ENCODE measurements around the gene CYP46A1.
A peak's percentile ranks its signal among the peaks of the same experiment; 100 is the strongest.

CYP46A1 gene

GRCh38 chr14:99734406-99735051 lies 50.4 kb downstream of the CYP46A1 start:
- DNase-seq (ENCODE audit: low spot score) = peak; percentile 76
- Histone ChIP-seq H3K4me1 (ENCODE audit: insufficient read depth, poor library complexity, severe bottlenecking) (no peaks in the 10 kb centered on the region), H3K4me3 (ENCODE audit: severe bottlenecking) (no peak overlapping the region), H3K36me3 (ENCODE audit: low read depth) (no peaks in the 10 kb centered on the region), H3K9me3 (ENCODE audit: severe bottlenecking) (no peaks in the 10 kb centered on the region), H3K27me3 (ENCODE audit: insufficient read depth, poor library complexity, severe bottlenecking) (no peaks in the 10 kb centered on the region), H3K27ac (ENCODE audit: poor library complexity, severe bottlenecking) (no peak overlapping the region)
- TF ChIP-seq CTCF (IDR thresholded peaks at IDR 0.05; ENCODE audit: poor library complexity, severe bottlenecking) = no peak
- ATAC-seq (ENCODE audit: low read depth) = no peak

GRCh38 chr14:99735189-99736135 lies 51.4 kb downstream of the CYP46A1 start:
- TF ChIP-seq CTCF (IDR thresholded peaks at IDR 0.05; ENCODE audit: poor library complexity, severe bottlenecking) = no peak
- ATAC-seq (ENCODE audit: low read depth) (no peak), DNase-seq (ENCODE audit: low spot score) (peak; percentile 45)
- Histone ChIP-seq H3K27me3 (ENCODE audit: insufficient read depth, poor library complexity, severe bottlenecking) (no peaks in the 10 kb centered on the region), H3K27ac (ENCODE audit: poor library complexity, severe bottlenecking) (no peak overlapping the region), H3K36me3 (ENCODE audit: low read depth) (no peaks in the 10 kb centered on the region), H3K4me1 (ENCODE audit: insufficient read depth, poor library complexity, severe bottlenecking) (no peaks in the 10 kb centered on the region), H3K4me3 (ENCODE audit: severe bottlenecking) (no peak overlapping the region), H3K9me3 (ENCODE audit: severe bottlenecking) (no peaks in the 10 kb centered on the region)

- ATAC-seq (ENCODE audit: low read depth) = no peak; the same call in 2 of the 3 replicates
- Histone ChIP-seq H3K4me3 (ENCODE audit: severe bottlenecking) (no peak overlapping the region), H3K27me3 (ENCODE audit: insufficient read depth, poor library complexity, severe bottlenecking) (no peaks in the 10 kb centered on the region)
Observed at GRCh38 chr14:99736603-99737371, 52.7 kb downstream of the CYP46A1 start.

GRCh38 chr14:99737451-99737951 lies 53.4 kb downstream of the CYP46A1 start:
- no peaks in the 10 kb centered on the region for H3K36me3 ChIP-seq (ENCODE audit: low read depth)
- H3K4me1 ChIP-seq (ENCODE audit: insufficient read depth, poor library complexity, severe bottlenecking) = no peaks in the 10 kb centered on the region
- no peaks in the 10 kb centered on the region for H3K27me3 ChIP-seq (ENCODE audit: insufficient read depth, poor library complexity, severe bottlenecking)
- H3K9me3 ChIP-seq (ENCODE audit: severe bottlenecking) = no peaks in the 10 kb centered on the region
- no peak for TF ChIP-seq CTCF (IDR thresholded peaks at IDR 0.05; ENCODE audit: poor library complexity, severe bottlenecking)
- ATAC-seq (ENCODE audit: low read depth) = peak; percentile 76
- no peak overlapping the region for H3K27ac ChIP-seq (ENCODE audit: poor library complexity, severe bottlenecking)
- no peak for DNase-seq (ENCODE audit: low spot score)
- peak overlapping the region; percentile 5 for H3K4me3 ChIP-seq (ENCODE audit: severe bottlenecking)

More at GRCh38 chr14:99736603-99737371, 52.7 kb downstream of the CYP46A1 start:
- Histone ChIP-seq H3K9me3 (ENCODE audit: severe bottlenecking) (no peaks in the 10 kb centered on the region), H3K4me1 (ENCODE audit: insufficient read depth, poor library complexity, severe bottlenecking) (no peaks in the 10 kb centered on the region), H3K36me3 (ENCODE audit: low read depth) (no peaks in the 10 kb centered on the region), H3K27ac (ENCODE audit: poor library complexity, severe bottlenecking) (no peak overlapping the region)
- peak; percentile 68 for DNase-seq (ENCODE audit: low spot score)
- no peak for TF ChIP-seq CTCF (IDR thresholded peaks at IDR 0.05; ENCODE audit: poor library complexity, severe bottlenecking)
